Cortex of kidney (tissue), 1 donor: ENCODE data around the gene BRMS1L.
"Not testable (repeated sequence)": the region's sequence is repeated elsewhere in the genome, so short reads cannot be mapped to it uniquely, and the experiment has no call there.

Source experiments
- DNase-seq: peaks from one replicate; lab custom pipeline; 2025; lab: John Stamatoyannopoulos, UW

BRMS1L gene

DNA sequence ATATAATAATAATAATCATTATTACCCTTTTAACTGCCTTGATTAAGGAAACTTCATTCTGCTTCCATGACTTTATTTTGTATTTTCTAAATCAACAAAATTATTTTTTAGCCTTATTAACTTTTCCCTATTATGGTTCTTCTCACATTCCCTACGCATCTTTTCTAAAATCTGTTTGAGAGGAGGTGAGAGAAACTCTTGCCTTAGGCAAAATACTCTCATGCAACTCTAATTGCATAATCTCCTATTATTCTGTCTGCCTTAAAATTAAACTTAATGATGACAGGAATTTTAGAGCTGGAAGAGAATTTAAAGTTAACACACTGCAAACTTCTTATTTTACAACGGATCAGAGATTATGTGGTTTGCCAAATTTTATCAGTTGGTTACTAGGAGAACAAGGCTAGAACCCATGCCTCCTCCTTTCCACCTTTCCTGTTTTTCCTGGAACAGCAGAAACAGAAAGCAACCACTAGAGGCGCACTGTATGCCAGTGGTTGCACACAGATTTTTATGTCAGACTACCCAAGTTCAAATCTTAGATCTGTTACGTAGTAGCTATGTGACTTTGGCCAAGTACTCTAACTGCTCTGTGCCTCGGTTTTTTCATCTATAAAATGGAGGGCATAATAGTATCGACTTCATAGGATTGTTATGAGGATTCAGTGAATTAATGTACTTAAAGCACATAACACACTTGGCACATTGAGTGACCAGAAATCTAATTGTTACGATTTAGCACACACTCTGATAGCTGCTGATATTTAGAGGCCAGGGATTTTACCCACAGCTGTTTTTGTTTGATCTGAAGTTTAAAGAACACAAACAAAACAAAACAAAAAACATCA, 4.3 kb upstream of the BRMS1L start:
- no peak for DNase-seq

DNA sequence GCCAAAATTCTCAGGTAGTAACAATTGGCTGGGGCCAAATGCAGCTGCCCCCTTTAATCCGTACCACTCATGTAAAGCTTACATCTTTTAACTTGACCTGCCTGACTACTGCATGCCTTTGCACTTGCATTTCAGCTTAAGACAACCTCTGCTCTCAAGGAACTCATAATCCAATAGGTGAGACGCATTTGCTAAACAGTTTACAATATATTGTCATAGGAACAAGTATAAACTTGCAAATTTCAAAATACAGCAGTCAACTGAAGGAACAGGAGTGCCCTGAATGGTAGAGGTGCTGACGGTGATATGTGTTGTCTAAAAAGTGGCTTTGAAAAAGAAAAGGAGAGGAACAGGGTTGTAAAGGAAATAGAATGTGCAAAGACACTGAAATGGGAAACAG, 3.6 kb upstream of the BRMS1L start:
- no peak for DNase-seq

DNA sequence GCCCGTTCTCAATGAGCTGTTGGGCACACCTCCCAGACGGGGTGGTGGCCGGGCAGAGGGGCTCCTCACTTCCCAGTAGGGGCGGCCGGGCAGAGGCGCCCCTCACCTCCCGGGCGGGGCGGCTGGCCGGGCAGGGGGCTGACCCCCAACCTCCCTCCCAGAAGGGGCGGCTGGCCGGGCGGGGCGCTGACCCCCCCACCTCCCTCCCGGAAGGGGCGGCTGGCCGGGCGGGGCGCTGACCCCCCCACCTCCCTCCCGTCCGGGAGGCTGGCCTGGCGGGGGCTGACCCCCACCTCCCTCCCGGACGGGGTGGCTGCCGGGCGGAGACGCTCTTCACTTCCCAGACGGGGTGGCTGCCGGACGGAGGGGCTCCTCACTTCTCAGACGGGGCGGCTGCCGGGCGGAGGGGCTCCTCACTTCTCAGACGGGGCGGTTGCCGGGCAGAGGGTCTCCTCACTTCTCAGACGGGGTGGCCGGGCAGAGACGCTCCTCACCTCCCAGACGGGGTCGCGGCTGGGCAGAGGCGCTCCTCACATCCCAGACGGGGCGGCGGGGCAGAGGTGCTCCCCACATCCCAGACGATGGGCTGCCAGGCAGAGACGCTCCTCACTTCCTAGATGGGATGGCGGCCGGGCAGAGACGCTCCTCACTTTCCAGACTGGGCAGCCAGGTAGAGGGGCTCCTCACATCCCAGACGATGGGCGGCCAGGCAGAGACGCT, 1.5 kb upstream of the BRMS1L start:
- DNase-seq: not testable (repeated sequence)

DNA sequence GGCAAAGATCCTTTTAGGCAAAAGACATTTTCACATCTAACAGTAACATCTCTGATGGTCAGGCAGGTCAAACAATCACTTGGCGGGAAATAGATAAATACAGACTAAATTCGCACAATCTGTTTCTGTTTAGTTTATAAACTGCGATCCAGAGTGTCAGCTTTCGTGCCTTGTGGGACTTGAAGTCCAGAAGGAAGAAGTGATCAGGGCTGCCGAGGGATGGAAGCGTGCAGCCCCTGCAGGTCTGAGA, 245 bp upstream of the BRMS1L start:
- no peak for DNase-seq

DNA sequence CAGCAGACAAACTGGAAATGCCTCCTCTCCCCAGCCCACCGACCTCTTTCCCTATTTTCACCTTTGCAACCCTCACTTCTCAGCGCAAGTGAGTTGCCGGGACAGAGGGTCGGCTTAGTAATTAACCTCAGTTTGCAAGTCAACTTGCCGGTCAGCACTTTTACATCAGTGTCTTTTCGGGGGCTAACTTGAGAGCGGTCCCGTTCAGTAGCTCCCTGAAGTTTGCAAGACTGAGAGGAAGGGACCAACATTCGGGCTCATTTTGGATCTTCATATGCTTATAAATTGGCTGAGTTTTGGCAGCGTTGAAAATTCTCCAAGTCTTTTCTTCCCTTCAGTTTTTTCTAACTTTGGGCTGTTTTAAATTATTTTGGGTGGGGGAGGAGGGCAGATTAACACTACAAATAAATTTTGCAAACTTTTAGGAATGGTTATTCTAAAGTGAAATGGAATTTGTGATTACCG, 846 bp downstream of the BRMS1L start:
- DNase-seq: no peak

DNA sequence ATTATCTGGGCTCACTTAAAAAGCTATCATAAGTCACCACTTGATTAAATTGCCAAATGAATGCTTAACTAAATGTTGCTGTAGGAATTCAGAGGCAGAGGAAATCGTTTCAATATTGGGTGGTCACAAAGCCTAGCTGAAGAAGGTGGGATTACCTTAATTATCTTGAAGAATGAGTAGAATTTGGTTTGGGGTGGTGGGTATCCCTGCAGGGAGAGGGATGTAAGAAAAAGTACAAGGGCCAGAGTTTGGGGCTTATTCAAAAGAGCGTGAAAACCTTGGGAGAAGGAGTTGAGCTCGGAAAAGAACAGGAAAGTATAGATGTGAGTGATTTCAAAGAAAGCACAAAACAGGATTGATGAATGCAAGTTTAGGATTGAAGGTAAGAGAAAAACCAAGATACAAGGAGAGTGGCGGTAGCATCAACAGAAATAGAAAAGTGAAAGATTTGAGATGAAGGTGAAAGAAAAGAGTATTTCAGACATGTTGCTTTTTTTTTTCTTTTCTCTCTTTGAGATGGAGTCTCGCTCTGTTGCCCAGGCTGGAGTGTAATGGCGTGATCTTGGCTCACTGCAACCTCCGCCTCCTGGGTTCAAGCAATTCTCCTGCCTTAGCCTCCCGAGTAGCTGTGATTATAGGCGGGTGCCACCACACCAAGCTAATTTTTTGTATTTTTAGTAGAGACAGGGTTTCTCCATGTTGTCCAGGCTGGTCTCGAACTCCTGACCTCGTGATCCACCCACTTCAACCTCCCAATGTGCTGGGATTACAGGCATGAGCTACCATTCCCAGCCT, 1.7 kb downstream of the BRMS1L start:
- no peak for DNase-seq

DNA sequence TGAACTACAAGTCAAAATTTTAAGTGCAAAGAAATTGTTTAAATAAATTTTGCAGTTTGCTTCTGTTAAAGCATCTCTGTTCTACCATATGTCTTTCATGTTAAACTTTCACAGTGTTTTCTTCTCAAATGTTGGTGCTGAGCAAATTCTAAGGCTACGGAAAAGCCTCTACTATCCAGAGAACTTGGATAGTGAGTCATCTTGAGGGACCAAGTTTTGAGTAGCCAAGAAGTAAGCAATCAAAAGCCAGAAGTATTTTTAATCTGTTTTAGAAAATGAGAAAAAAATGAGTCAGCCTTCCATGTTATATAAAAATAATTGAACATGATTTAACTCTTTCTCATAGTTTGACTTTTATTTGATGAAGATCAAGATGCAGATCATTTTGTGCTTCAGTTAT, 3.3 kb downstream of the BRMS1L start:
- no peak for DNase-seq

DNA sequence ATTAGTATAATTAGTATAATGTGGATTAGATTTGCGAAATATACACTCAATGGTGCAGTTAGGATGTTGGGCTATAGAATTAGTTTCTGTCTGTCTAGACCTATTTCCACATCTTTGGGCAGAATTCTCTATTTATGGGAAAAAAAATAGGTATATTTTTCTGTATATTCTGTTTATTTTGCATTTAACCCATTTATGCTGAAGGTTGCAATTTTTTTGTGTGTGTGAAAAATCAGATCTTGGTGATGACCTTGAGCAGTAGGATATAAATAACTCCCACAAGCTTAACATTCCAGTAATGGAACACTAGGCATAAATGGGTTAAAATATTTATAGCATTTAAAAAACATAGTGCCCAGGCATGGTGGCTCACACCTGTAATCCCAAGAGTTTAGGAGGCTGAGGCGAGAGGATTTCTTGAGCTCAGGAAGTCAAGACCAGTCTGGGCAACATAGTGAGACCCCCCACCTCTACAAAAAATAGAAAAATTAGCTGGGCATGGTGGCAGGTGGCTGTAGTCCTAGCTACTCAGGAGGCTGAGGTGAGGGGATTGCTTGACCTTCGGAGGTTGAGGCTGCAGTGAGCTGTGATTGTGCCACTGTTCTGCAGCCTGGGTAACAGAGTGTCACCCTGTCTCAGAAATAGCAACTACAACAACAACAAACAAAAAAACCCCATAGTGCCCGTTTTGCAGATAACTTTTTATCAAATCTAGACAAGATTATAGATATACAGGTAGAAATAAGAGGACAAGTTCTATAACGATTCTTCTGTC, 9.3 kb downstream of the BRMS1L start:
- DNase-seq: no peak

DNA sequence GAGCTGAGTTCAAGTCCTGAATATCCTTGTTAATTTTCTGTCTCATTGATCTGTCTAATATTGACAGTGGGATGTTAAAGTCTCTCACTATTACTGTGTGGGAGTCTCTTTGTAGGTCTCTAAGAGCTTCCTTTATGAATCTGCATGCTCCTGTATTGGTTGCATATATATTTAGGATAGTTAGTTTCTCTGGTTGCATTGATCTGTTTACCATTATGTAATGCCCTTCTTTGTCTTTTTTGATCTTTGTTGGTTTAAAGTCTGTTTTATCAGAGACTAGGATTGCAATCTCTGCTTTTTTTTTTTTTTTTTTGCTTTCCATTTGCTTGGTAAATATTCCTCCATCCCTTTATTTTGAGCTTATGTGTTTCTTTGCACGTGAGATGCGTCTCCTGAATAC, 15.6 kb downstream of the BRMS1L start:
- DNase-seq: not testable (repeated sequence)

DNA sequence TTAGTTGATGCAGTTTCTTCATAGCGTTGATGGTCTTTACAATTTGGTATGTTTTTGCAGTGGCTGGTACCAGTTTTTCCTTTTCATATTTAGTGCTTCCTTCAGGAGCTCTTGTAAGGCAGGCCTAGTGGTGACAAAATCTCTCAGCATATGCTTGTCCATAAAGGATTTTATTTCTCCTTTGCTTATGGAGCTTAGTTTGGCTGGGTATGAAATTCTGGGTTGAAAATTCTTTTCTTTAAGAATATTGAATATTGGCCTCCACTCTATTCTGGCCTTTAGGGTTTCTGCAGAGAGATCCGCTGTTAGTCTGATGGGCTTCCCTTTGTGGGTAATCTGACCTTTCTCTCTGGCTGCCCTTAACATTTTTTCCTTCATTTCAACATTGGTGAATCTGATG, 16.1 kb downstream of the BRMS1L start:
- not testable (repeated sequence) for DNase-seq

DNA sequence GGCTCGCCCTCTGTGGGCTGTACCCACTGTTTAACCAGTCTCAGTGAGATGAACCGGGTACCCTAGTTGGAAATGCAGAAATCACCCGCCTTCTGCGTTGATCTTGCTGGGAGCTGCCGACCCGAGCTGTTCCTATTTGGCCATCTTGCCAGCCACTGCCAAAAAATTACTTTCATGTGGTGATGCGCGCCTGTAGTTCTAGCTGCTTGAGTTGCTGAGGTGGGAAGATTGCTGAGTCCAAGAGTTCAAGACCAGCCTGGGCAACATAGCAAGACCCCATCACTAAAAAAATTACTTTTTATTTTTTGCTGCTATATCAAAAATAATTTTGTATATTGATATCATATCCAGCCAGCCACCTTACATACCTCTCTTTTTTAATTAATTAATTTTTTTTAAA, 18.4 kb downstream of the BRMS1L start:
- no peak for DNase-seq

DNA sequence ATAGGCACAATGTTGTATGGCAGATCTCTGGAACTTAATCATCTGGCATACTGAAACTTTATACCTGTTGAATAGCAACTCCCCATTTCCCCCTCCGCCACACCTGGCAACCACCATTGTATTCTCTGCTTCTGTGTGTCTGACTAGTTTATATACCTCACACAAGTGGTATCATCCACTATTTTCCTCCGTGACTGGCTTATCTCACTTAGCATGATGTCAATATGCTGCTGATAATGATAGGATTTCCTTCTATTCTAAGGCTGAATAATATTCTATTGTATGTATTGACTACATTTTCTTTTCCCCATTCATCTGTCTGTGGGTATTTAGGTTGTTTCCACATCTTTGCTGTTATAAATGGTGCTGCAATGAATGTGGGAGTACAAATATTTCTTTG, 21.5 kb downstream of the BRMS1L start:
- no peak for DNase-seq

DNA sequence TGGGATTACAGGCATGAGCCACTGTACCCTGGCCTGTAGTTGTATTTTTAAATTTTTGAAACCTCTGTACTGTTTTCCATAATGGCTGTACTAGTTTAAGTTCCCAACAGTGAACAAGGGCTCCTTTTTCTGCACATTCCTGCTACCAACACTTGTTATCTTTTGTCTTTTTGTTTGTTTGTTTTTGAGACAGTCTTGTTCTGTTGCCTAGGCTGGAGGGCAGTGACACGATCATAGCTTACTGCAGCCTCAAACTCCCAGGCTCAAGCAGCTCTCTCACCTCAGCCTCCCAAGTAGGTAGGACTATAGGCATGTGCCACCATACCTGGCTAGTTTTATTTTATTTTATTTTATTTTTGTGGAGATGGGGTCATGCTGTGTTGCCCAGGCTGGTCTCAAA, 23.0 kb downstream of the BRMS1L start:
- no peak for DNase-seq

DNA sequence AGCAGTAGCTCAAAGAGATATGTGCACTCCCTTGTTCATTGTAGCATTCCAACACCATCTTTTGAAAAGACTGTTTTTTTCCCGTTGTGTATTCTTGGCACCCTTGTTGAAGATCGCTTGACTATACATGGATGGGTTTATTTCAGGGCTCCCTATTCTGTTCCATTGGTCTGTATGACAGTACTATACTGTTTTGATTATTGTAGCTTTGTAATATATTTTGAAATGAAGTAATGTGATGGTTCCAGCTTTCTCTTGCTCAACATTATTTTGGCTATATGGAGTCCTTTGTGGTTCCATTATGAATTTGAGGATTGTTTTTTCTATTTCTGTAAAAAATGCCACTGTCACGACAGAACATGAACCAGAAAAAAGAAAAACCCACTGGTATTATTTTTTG, 25.7 kb downstream of the BRMS1L start:
- DNase-seq: no peak

DNA sequence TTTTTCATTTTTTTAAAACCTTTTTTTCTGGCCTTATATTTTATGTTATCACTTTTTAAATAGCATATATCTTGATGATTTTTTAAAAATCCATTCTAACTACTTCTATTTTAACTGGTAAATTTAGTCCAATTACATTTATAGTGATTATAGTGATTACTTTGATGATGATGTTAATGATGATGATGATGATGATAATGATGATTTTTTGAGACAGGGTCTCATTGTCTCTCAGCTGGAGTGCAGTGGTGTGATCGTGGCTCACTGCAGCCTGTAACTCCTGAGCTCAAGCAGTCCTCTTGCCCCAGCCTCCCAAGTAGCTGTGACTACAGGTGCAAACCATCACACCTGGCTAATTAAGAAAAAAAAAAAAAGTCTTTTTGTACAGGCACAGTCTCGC, 27.1 kb downstream of the BRMS1L start:
- DNase-seq: no peak

DNA sequence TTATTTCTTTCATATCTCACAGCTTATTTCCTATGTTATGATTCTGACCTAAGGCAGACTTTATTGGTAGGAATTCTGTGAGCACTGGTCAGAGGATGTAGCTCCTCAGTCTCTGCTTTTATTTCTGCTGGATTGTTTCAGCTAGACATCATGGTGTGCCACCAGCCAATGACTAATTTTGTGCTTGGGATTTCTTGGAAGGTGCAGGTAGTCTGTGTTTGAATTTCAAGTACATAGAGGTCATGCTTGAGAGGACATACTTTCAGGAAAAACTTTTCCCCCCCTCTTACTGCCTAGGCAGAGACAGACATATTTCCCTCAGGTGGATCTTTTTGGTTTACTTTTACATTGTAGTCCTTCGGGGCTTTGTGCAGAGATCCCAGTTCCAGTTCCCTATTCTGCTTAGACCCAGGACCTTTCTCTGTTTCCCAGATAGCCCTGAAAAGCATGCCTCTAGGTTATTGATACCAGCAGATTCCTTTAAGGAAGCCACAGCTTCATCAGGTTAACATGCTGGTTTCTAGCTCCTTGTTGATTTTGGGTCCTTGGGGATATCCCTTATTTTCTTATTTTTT, 28.6 kb downstream of the BRMS1L start:
- DNase-seq: no peak

DNA sequence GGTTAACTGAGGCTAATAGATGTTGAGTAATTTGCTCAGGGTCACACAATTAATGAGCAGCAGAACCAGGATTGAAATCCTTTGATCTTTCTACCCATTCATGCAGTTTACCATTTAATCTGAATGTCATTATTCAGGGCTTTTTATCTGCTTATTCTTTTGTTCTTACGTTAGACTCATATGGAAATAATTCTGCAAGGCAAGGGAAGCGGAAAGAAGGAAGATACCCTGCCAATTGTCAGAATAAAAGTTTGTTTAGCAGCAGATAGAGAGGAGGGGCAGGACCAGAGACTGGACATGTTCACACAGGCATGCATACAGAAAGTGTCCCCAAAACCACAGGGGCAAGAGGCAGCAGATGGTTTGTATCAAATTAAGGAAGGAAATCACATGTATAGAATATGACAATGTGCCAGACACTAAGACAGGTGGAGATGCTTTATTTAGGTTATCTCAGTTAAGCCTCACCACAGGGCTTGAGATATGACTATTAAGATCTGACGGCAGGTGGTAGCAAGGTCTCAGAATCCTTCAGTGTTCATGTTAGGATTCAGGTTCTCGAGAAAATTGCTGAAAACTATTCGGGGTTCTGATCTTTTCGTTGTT, 29.8 kb downstream of the BRMS1L start:
- DNase-seq: no peak

DNA sequence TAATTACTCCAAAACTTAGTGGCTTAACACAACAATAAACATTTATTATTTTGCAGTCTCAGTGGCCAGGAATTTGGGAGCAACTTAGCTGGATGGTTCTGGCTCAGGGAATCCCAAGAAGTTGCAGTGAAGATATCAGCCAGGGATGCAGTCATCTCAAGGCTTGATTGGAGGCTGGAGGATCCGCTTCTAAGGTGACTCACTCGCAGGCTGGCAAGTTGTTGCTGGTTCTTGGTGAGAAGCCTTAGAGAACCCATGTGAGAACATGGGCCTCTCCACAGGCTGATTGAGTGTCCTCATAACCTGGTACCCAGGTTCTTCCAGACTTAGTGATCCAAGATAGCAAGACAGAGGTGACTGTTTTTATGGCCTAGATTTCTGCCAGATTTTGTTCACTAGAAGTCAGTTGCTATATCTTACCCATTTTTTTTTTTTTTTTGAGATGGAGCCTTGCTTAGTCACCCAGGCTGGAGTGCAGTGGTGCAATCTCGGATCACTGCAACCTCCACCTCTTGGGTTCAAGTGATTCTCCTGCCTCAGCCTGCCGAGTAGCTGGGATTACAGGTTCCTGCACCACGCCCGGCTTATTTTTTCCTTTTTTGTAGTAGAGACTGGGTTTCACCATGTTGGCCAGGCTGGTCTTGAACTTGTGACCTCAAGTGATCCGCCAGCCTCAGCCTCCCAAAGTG, 32.5 kb downstream of the BRMS1L start:
- no peak for DNase-seq

DNA sequence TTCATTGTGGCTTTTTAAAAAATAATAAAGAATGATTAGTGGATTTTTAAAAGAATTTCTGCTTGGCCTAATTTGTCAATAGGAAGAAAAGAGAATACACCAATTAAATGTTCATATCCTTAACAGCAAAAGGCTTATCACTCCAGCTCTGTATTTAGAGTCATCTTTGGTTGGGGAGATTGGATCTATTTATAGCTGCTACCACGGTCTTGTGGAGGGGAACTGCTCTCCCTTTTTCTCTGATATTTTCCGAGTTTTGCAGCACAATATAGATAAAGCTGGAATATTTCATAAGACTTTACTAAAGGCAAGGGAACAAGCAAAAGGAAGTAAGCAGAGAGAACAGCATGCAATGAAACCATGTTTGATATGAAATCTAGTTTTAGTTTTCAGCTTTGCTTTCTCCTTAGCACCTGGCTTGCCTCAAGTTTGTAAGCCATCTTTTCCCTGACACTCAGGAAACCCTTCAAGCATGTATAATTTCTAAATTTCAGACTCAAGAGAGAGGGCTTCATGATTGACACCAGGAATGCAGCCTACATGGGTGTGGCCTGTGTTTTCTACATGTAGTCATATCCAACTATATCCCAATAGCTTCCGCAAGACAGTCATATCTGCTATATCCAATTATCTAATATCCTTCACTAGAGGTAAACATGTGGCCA, 35.2 kb downstream of the BRMS1L start:
- DNase-seq: no peak
